ENCODE measurements around the gene SFTPD. TPM values are rescaled to one million over a fixed set of nuclear protein-coding genes. Genes with fewer than 3 reads are reported as not detected.
A peak's percentile ranks its signal among the peaks of the same experiment; 100 is the strongest.

SFTPD gene
- polyA plus RNA-seq, 1 of the 3 experiments (the other 2 are of a cell fraction): 0.03 TPM

DNA sequence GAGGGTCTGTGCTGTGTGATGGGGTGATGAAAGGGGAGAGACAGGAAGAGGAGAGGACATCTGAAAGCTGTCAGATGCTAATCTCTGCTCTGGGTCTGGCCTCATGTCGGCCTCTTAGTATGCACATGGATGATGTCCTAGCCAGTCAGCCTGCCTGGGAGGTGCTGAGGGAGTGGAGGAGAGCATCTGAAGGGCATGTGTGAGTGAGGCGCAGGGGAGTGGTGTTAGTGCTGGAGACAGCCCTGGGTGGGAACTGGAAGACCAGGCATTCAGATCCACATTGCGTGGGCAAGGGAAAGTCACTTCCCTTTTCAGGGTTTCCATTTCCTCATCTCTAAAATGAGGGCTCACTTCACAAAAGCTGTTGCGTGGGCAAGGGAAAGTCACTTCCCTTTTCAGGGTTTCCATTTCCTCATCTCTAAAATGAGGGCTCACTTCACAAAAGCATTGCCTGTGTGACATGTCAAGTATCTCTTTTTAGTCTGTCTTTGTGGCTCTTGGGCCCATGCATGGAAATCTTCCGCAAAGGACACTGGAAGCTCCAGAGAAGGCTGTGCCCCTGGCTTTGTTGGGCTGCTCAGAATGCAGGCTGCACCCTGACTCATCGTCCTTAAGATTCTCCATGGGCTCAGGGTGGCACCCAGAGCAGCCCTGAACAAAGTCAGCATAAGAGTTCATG, 10.0 kb downstream of the SFTPD start:
- Histone ChIP-seq H3K9me3 (no peaks in the 10 kb centered on the region), H3K4me2 (no peak overlapping the region), H2AFZ (ENCODE audit: low read depth) (no peak overlapping the region), H3K9me2 (no peaks in the 10 kb centered on the region), H4K20me1 (ENCODE audit: insufficient read depth) (no peaks in the 10 kb centered on the region), H3K27ac (ENCODE audit: low read depth in 2 of 2, low read length in 1 of 2) (no peak overlapping the region), H3K4me1 (ENCODE audit: control insufficient read depth in 1 of 2, insufficient read depth in 2 of 2, low read depth in 1 of 2, low read length in 1 of 2) (peaks cover 0 to 4% of the 10 kb centered on the region in 2 experiments; a peak in 1 of 4 replicates), H3K4me3 (ENCODE audit: low read depth in 2 of 2, low read length in 1 of 2) (no peak overlapping the region), H3K9ac (no peak overlapping the region), H3K79me2 (ENCODE audit: insufficient read depth) (no peaks in the 10 kb centered on the region), H3K27me3 (ENCODE audit: insufficient read depth) (no peaks in the 10 kb centered on the region), H3F3A (replicated peaks; ENCODE audit: insufficient read depth) (no peaks in the 10 kb centered on the region), H3K36me3 (replicated peaks in 1 of 2; ENCODE audit: control insufficient read depth in 1 of 2, insufficient read depth in 2 of 2, low read length in 1 of 2) (no peaks in the 10 kb centered on the region)
- ChIA-PET POLR2A (no interaction called here), CTCF (interaction anchor here (1.8 to 2.2 kb wide), 2 partner anchors 10 to 376 kb away, joined by 5 to 9 read pairs; no protein-coding TSS in a partner anchor)
- peak; percentile 55 for DNase-seq
- TF ChIP-seq GATA2 (CRISPR knock-in tag; IDR thresholded peaks at IDR 0.05) (peak; percentile 77), MXI1 (IDR thresholded peaks at IDR 0.05; ENCODE audit: low read depth, low read length) (peak; percentile 59; the same call in 1 of the 2 replicates), RFX5 (IDR thresholded peaks at IDR 0.05; ENCODE audit: low read length) (no peak)
- 44% methylated on average over 5 of the region's 6 CpGs for WGBS (ENCODE audit: low lambda C conversion rate)

DNA sequence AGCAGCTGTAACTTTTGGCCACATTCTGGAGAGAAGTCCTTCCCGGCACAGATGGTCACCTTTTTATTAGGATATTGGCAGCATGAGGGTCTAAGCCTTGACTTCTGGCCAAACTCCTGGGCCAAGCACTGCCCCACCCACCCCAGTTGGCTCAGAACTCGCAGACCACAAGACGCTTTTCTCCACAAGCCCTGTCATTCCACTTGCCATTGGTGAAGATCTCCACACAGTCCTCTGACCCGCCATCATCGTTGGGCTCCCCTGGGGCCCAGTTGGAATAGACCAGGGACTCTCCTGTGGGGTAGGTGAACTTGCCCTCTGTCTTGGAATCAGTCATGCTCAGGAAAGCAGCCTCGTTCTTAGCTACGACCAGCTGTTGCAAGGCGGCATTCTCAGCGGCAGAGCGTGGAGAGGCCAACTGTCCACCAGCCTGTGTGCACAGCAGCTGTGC, 11.2 kb downstream of the SFTPD start:
- Histone ChIP-seq H2AFZ (ENCODE audit: low read depth) (no peak overlapping the region), H3K4me3 (ENCODE audit: low read depth in 2 of 2, low read length in 1 of 2) (no peak overlapping the region), H3K27me3 (ENCODE audit: insufficient read depth) (no peaks in the 10 kb centered on the region), H3K9me3 (no peaks in the 10 kb centered on the region), H4K20me1 (ENCODE audit: insufficient read depth) (no peaks in the 10 kb centered on the region), H3K36me3 (replicated peaks in 1 of 2; ENCODE audit: control insufficient read depth in 1 of 2, insufficient read depth in 2 of 2, low read length in 1 of 2) (no peaks in the 10 kb centered on the region), H3K9ac (no peak overlapping the region), H3F3A (replicated peaks; ENCODE audit: insufficient read depth) (no peaks in the 10 kb centered on the region), H3K9me2 (no peaks in the 10 kb centered on the region), H3K4me1 (ENCODE audit: control insufficient read depth in 1 of 2, insufficient read depth in 2 of 2, low read depth in 1 of 2, low read length in 1 of 2) (peaks cover 0 to 4% of the 10 kb centered on the region in 2 experiments; a peak in 1 of 4 replicates), H3K4me2 (no peak overlapping the region), H3K79me2 (ENCODE audit: insufficient read depth) (no peaks in the 10 kb centered on the region), H3K27ac (ENCODE audit: low read depth in 2 of 2, low read length in 1 of 2) (no peak overlapping the region)
- CTCF ChIA-PET: interaction anchor here (0.6 to 2.2 kb wide), 4 partner anchors 9 to 565 kb away, joined by 3 to 9 read pairs (median 4); no protein-coding TSS in a partner anchor
- TF ChIP-seq IRF3 (IDR thresholded peaks at IDR 0.05; ENCODE audit: low read depth, low read length) (no peak), RXRA (IDR thresholded peaks at IDR 0.05; ENCODE audit: borderline replicate concordance, low read depth) (no peak), POLR2AphosphoS5 (IDR thresholded peaks at IDR 0.05; ENCODE audit: low read depth, low read length) (no peak), FOSL2 (IDR thresholded peaks at IDR 0.05; ENCODE audit: borderline replicate concordance, low read depth) (no peak), NFIC (IDR thresholded peaks at IDR 0.05; ENCODE audit: borderline replicate concordance) (no peak)
- WGBS (ENCODE audit: low lambda C conversion rate): 62% methylated on average over 8 of the region's 10 CpGs
- POLR2A ChIA-PET: interaction anchor here (0.6 kb wide), 1 partner anchor 17 kb away, joined by 3 read pairs; no protein-coding TSS in a partner anchor
- no peak for DNase-seq
